ENCODE measurements around the gene SRSF1.
"Not testable (repeated sequence)": the region's sequence is repeated elsewhere in the genome, so short reads cannot be mapped to it uniquely, and the experiment has no call there.

SRSF1 gene

DNA sequence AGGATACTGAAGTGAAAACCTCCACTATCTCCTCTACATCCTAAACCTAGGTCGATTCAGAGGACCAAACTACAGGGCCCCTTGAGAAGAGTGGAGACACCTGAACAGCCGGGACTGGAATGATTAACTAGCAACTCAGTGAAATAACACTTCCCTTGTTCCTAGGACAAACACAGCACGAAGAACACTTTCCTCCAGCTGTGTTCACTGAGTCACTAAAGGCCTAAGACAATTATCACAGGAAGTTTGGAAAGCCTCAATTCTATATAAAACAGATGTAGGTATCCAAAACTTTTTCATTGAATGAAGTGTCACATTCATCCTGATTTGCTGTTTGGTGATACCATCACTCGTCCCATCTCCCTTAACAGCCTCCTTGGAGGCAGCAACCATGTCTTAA lies 36.3 kb downstream of the SRSF1 start:
- no peak for DNase-seq (ENCODE audit: low read depth, low spot score)
- Histone ChIP-seq H3K4me3 (no peak overlapping the region), H3K27ac (no peak overlapping the region), H3K9me3 (ENCODE audit: low read depth, low read length) (no peaks in the 10 kb centered on the region), H3K9ac (ENCODE audit: insufficient read length) (no peak overlapping the region), H3K36me3 (ENCODE audit: insufficient read depth, low read length) (peaks cover 26% of the 10 kb centered on the region)
- no peak for TF ChIP-seq FOXP2 (optimal IDR thresholded peaks at IDR 0.05; ENCODE audit: control extremely low read depth, extremely low read length, insufficient read depth)
- no peak for TF ChIP-seq POLR2AphosphoS5 (IDR thresholded peaks at IDR 0.05; ENCODE audit: borderline replicate concordance, low read depth, low read length)
- no peak for TF ChIP-seq EZH2 (IDR thresholded peaks at IDR 0.05)

DNA sequence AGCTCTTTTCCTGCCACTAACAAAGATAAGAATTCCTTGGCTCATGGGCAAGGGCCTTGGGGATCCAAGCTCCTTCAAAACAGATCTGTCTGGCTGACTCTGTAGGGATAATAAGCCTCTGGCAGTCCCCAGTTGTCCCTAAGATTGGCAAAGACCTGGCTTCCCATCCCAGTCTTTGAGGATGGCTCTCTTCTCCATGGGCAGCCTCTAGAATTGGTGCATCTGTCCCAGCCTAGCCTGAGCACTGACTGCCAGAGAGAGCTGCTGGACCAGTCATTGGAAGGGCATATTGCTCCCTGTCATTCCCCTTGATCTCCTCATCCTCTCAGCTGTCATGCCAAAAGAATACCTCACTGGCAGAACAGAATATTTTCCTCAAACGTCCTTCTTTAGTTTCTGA lies 38.6 kb downstream of the SRSF1 start:
- Histone ChIP-seq H3K4me3 (no peak overlapping the region), H3K36me3 (ENCODE audit: insufficient read depth, low read length) (0 out of 2 replicates have a peak, but pooled peaks cover 5% of the 10 kb centered on the region), H3K9ac (ENCODE audit: insufficient read length) (no peak overlapping the region), H3K9me3 (ENCODE audit: low read depth, low read length) (no peaks in the 10 kb centered on the region), H3K27ac (no peak overlapping the region)
- DNase-seq (ENCODE audit: low read depth, low spot score), result no peak
- TF ChIP-seq POLR2AphosphoS5 (IDR thresholded peaks at IDR 0.05; ENCODE audit: borderline replicate concordance, low read depth, low read length) (no peak), EZH2 (IDR thresholded peaks at IDR 0.05) (no peak), FOXP2 (optimal IDR thresholded peaks at IDR 0.05; ENCODE audit: control extremely low read depth, extremely low read length, insufficient read depth) (no peak)

DNA sequence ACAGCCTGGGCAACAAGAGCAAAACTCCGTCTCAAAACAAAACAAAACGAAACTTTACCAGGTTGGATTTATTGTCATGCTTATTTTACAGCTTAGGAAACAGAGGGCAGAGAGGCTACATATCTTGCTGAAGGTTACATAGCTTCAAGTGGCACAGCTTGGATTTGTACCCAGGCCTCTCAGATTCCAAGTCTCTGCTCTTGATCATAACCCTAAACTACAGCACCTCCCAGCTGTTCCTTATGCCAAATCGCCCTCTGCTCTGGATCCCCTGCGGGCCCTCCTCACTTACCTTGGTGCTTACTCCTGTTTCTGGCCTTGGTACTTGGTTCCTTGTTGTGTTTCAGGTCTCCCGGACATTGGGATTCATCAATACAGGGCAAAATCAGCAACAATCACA lies 40.2 kb downstream of the SRSF1 start:
- TF ChIP-seq FOXP2 (optimal IDR thresholded peaks at IDR 0.05; ENCODE audit: control extremely low read depth, extremely low read length, insufficient read depth) (no peak), EZH2 (IDR thresholded peaks at IDR 0.05) (no peak), POLR2AphosphoS5 (IDR thresholded peaks at IDR 0.05; ENCODE audit: borderline replicate concordance, low read depth, low read length) (no peak)
- DNase-seq (ENCODE audit: low read depth, low spot score), result no peak

DNA sequence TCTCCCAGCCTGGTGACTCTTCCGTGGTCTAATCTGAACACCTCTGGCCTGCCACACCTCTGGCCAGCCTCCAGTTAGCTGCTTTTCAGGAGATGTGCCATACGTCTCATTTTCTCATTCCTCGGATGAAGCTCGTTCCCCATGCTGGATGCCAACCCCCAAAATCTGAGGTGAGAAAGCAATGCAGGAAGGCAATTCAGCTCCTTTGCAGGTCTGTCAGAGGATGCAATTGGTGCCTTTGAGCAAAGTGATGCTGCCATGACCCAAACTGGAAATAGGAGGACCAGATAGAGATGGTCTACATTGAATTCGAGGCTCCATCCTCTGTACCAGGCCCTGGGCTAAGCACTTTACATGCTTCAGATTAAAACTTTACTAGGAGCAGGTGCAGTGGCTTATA lies 40.8 kb downstream of the SRSF1 start:
- no peak overlapping the region for H3K9ac ChIP-seq (ENCODE audit: insufficient read length)
- DNase-seq (ENCODE audit: low read depth, low spot score), result no peak
- TF ChIP-seq FOXP2 (optimal IDR thresholded peaks at IDR 0.05; ENCODE audit: control extremely low read depth, extremely low read length, insufficient read depth), result no peak
- TF ChIP-seq POLR2AphosphoS5 (IDR thresholded peaks at IDR 0.05; ENCODE audit: borderline replicate concordance, low read depth, low read length), result no peak
- no peak for TF ChIP-seq EZH2 (IDR thresholded peaks at IDR 0.05)

More for the DNA sequence above, 40.2 kb downstream of the SRSF1 start:
- Histone ChIP-seq H3K4me3 (no peak overlapping the region), H3K27ac (no peak overlapping the region), H3K36me3 (ENCODE audit: insufficient read depth, low read length) (no peaks in the 10 kb centered on the region), H3K9me3 (ENCODE audit: low read depth, low read length) (no peaks in the 10 kb centered on the region), H3K9ac (ENCODE audit: insufficient read length) (no peak overlapping the region)

DNA sequence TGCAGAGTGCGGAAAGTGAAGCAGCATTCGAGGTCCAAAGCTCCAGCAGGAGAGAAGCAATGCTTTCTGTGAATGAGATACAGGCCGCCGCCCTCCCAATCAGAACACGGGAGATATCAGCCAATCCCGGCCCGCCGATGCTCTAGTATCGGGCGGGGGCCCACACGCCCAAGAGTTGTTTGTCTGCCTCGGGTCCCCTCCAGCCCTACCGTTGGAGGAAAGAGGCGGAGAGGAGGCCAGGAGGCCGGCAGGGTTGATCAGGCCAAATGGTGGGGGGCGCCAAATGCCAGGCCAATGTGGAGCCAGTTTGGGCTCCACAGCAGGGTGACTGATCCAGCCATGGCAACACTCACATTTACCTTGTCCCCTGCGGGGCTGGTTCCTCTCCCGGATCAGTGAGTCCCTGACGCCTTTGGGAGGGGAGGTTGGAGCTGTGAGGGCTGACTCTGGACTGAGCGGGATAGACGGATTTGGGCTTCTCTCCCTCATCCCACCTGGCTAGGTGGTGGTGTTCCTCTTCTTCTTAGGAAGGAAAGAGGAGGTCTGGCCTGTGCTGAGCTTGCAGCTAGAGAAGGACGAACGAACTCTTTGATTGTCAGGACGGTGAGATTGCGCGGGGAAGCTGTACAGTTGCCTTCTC lies 41.4 kb downstream of the SRSF1 start:
- no peak for DNase-seq (ENCODE audit: low read depth, low spot score)
- no peaks in the 10 kb centered on the region for H3K9me3 ChIP-seq (ENCODE audit: low read depth, low read length)
- H3K4me3 ChIP-seq, result no peak overlapping the region
- H3K27ac ChIP-seq, result no peak overlapping the region
- no peak overlapping the region for H3K9ac ChIP-seq (ENCODE audit: insufficient read length)
- no peaks in the 10 kb centered on the region for H3K36me3 ChIP-seq (ENCODE audit: insufficient read depth, low read length)
- TF ChIP-seq EZH2 (IDR thresholded peaks at IDR 0.05) (no peak), POLR2AphosphoS5 (IDR thresholded peaks at IDR 0.05; ENCODE audit: borderline replicate concordance, low read depth, low read length) (no peak), FOXP2 (optimal IDR thresholded peaks at IDR 0.05; ENCODE audit: control extremely low read depth, extremely low read length, insufficient read depth) (no peak)

More for the DNA sequence above, 40.8 kb downstream of the SRSF1 start:
- H3K4me3 ChIP-seq, result no peak overlapping the region
- H3K27ac ChIP-seq, result no peak overlapping the region
- H3K9me3 ChIP-seq (ENCODE audit: low read depth, low read length), result no peaks in the 10 kb centered on the region
- no peaks in the 10 kb centered on the region for H3K36me3 ChIP-seq (ENCODE audit: insufficient read depth, low read length)

DNA sequence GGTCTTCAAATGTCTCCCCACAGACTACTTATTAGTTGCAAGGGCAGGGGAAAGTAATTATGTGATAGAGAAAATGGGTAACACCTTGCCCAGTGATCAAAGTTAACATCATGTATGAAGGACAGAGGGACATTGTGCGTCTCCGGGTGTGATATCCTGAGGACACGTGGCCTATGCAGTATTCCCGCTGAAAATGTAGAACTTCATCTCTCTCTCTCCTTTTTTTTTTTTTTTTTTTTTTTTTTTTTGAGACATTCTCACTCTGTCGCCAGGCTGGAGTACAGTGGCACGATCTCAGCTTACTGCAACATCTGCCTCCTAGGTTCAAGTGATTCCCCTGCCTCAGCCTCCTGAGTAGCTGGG lies 43.9 kb downstream of the SRSF1 start:
- no peak overlapping the region for H3K9ac ChIP-seq (ENCODE audit: insufficient read length)
- no peaks in the 10 kb centered on the region for H3K9me3 ChIP-seq (ENCODE audit: low read depth, low read length)
- no peaks in the 10 kb centered on the region for H3K36me3 ChIP-seq (ENCODE audit: insufficient read depth, low read length)
- H3K27ac ChIP-seq, result no peak overlapping the region
- no peak overlapping the region for H3K4me3 ChIP-seq
- TF ChIP-seq FOXP2 (optimal IDR thresholded peaks at IDR 0.05; ENCODE audit: control extremely low read depth, extremely low read length, insufficient read depth), result no peak
- no peak for TF ChIP-seq POLR2AphosphoS5 (IDR thresholded peaks at IDR 0.05; ENCODE audit: borderline replicate concordance, low read depth, low read length)
- no peak for DNase-seq (ENCODE audit: low read depth, low spot score)

DNA sequence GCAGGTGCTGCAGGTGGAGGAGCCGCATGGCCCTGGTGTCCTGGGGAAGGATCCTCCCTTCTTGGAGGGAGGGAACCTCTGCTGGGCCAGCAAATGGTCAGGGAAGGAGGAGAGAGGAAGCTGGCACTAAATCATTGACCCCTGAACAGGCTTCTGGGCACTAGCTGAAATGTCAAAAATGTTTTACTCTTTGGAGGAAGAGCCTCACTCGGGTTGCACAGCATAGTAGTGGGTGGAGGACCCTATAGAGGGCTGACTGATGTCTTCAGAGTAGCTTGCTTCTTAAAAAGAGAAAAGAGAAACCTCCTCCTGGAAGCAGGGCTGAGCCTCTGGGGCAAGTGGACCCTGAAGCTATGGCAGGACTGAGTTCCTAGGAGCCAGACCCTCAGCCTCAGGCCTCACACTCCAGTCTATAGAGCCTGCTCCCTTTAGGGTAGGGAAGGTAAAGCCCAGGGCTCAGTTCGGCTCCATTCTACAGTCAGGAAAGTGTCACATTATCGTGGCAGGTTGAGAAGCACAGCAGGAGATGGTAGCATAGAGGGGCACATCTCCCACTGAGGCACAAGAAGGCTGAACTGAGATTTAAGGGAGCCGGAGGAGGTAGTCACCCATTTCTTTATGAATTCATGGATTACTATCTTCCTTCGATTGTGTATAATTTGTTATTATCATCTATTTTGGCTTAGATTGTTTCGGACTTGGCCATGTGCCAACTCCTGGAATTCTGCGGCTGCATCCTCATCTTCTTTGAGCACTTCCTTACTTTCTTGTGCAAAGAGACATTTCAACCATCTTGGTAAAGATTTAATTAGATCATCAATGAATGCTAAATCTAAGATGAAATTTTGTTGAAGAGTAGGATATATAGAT lies 44.5 kb downstream of the SRSF1 start:
- TF ChIP-seq POLR2AphosphoS5 (IDR thresholded peaks at IDR 0.05; ENCODE audit: borderline replicate concordance, low read depth, low read length) (no peak), EZH2 (IDR thresholded peaks at IDR 0.05) (no peak), FOXP2 (optimal IDR thresholded peaks at IDR 0.05; ENCODE audit: control extremely low read depth, extremely low read length, insufficient read depth) (no peak)
- H3K9ac ChIP-seq (ENCODE audit: insufficient read length), result no peak overlapping the region
- no peak overlapping the region for H3K4me3 ChIP-seq
- H3K36me3 ChIP-seq (ENCODE audit: insufficient read depth, low read length), result no peaks in the 10 kb centered on the region
- H3K9me3 ChIP-seq (ENCODE audit: low read depth, low read length), result no peaks in the 10 kb centered on the region
- DNase-seq (ENCODE audit: low read depth, low spot score), result no peak
- no peak overlapping the region for H3K27ac ChIP-seq

DNA sequence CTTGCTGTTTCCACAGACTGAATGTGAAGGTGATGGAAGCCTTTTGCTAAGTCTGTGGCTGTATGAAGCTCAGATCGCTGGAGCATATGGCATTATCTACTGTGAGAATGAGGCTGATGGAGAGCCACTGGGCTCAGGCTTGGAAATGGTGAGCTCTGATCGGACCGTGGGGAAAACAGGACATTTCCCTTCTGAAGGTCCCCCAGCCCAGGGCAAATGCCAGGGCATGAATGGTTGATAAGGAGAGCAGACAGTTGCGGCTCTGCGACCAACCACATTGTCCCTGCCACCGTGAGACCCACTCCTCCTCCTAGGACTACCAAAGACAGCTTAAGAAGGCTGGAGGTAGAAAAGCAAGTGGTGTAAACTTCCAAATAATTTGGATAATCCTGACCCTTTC lies 47.1 kb downstream of the SRSF1 start:
- no peak overlapping the region for H3K4me3 ChIP-seq
- TF ChIP-seq EZH2 (IDR thresholded peaks at IDR 0.05), result no peak
- TF ChIP-seq FOXP2 (optimal IDR thresholded peaks at IDR 0.05; ENCODE audit: control extremely low read depth, extremely low read length, insufficient read depth), result no peak
- TF ChIP-seq POLR2AphosphoS5 (IDR thresholded peaks at IDR 0.05; ENCODE audit: borderline replicate concordance, low read depth, low read length), result no peak
- DNase-seq (ENCODE audit: low read depth, low spot score), result no peak
- H3K36me3 ChIP-seq (ENCODE audit: insufficient read depth, low read length), result no peaks in the 10 kb centered on the region
- H3K9me3 ChIP-seq (ENCODE audit: low read depth, low read length), result no peaks in the 10 kb centered on the region
- no peak overlapping the region for H3K9ac ChIP-seq (ENCODE audit: insufficient read length)
- no peak overlapping the region for H3K27ac ChIP-seq

DNA sequence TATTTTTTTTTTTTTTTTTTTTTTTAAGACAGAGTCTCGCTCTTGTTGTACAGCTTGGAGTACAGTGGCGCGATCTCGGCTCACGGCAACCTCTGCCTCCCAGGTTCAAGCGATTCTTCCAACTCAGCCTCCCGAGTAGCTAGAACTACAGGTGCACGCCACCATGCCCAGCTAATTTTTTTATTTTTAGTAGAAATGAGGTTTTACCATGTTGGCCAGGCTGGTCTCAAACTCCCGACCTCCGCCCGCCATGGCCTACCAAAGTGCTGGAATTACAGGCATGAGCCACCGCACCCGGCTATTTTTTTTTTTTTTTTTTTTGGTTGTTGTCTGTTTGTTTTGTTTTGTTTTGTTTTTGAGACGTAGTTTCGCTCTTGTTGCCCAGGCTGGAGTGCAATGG lies 48.7 kb downstream of the SRSF1 start:
- H3K36me3 ChIP-seq (ENCODE audit: insufficient read depth, low read length); H3K4me3 ChIP-seq; DNase-seq (ENCODE audit: low read depth, low spot score); H3K9me3 ChIP-seq (ENCODE audit: low read depth, low read length); H3K9ac ChIP-seq (ENCODE audit: insufficient read length); H3K27ac ChIP-seq: not testable (repeated sequence)

All from SK-N-MC (cell line).